GM12891 (cell line): ENCODE results near the gene RGS14.

Experiments used
- POLR2A ChIP-seq: IDR thresholded peaks from 2 replicates; pipeline ENCODE4 v1.6.1; 2011; ENCODE audit warnings: low read depth, low read length, control low read depth
- POU2F2 ChIP-seq: IDR thresholded peaks from 2 replicates; pipeline ENCODE4 v1.6.1; 2011; ENCODE audit warnings: low read depth, mild to moderate bottlenecking, control low read depth, low read length, moderate library complexity

DNA sequence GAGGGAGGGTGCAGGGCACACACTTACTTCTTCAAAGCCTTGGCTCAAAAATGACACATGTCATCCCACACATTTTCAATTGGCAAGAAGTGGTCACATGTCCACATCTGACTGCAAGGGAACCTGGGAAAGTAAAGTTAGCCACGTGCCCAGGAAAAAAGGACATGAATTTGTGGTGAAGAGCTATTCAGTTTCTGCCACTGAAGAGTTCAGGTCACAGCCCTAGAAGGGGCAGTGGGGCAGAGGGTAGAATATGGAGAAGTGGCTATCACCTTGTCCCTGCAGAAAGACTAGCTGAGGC lies 1.9 kb upstream of the RGS14 start:
- no peak for TF ChIP-seq POU2F2
- no peak for TF ChIP-seq POLR2A
